ENCODE results near the gene SS18. TPM values are rescaled to one million over a fixed set of nuclear protein-coding genes. Genes with fewer than 3 reads are reported as not detected.
A peak's percentile ranks its signal among the peaks of the same experiment; 100 is the strongest.

SS18 gene
- total RNA-seq, 6 donors from 2014 or later = 49.6 to 122 (median 91.8) TPM

DNA sequence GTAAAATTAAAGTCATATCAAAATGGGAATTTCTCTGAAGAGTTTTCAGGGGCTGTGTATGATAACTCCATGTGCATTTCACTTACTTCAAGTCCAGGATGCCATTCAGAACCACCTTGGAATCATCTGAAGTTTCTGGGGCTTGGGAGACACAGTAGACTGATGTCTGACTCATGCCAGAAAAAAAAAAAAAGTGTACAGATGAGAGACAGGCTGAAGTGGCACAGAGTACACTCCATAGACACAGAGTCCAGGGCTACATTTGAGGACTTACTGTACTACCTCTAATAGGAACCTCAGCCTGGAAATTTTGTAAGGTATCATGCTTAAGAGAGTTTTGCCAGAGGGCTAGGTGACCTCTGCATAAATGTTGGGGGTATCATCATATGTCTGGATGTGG, 92.0 kb downstream of the SS18 start:
- Histone ChIP-seq H3K4me3 (no peak overlapping the region), H3K27ac (no peak overlapping the region), H3K4me1 (no peaks in the 10 kb centered on the region), H3K27me3 (no peaks in the 10 kb centered on the region), H3K9me3 (no peaks in the 10 kb centered on the region), H3K36me3 (no peaks in the 10 kb centered on the region)
- no peak for ATAC-seq (ENCODE audit: low FRiP score in 2 of 2)
- no peak for DNase-seq
- no peak for TF ChIP-seq POLR2AphosphoS5 (IDR thresholded peaks at IDR 0.05)
- no peak for TF ChIP-seq POLR2A (IDR thresholded peaks at IDR 0.05)

DNA sequence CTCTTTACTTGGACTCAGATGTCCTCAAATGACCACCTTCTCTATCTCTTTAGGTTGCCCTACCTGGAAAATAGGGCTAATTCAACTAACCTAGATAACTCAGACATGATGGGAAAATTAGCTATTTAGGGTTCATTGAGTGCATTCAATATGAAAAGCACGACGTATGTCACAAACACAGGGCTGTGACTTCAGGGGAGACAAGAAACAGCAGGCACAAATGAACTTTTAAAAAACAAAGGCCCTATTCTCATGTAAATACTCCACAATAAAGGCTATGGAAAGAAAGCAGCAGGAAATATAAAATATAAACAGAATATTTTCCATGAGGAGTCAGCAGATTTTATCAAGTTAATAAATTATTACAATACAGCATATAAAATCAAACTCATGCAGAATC, 97.8 kb downstream of the SS18 start:
- 80 to 87% methylated on average over 2 of the region's 2 CpGs for WGBS, 2 donors
- H3K27me3 ChIP-seq = no peaks in the 10 kb centered on the region
- H3K27ac ChIP-seq = no peak overlapping the region
- DNase-seq (no peak), ATAC-seq (ENCODE audit: low FRiP score in 2 of 2) (no peak)
- H3K9me3 ChIP-seq = no peaks in the 10 kb centered on the region
- H3K36me3 ChIP-seq = no peaks in the 10 kb centered on the region
- no peak overlapping the region for H3K4me3 ChIP-seq
- no peaks in the 10 kb centered on the region for H3K4me1 ChIP-seq
- TF ChIP-seq EP300 (IDR thresholded peaks at IDR 0.05) = no peak
- TF ChIP-seq POLR2AphosphoS5 (IDR thresholded peaks at IDR 0.05) = no peak
- TF ChIP-seq, protein P1, sequence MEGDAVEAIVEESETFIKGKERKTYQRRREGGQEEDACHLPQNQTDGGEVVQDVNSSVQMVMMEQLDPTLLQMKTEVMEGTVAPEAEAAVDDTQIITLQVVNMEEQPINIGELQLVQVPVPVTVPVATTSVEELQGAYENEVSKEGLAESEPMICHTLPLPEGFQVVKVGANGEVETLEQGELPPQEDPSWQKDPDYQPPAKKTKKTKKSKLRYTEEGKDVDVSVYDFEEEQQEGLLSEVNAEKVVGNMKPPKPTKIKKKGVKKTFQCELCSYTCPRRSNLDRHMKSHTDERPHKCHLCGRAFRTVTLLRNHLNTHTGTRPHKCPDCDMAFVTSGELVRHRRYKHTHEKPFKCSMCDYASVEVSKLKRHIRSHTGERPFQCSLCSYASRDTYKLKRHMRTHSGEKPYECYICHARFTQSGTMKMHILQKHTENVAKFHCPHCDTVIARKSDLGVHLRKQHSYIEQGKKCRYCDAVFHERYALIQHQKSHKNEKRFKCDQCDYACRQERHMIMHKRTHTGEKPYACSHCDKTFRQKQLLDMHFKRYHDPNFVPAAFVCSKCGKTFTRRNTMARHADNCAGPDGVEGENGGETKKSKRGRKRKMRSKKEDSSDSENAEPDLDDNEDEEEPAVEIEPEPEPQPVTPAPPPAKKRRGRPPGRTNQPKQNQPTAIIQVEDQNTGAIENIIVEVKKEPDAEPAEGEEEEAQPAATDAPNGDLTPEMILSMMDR (IDR thresholded peaks at IDR 0.05) = no peak
- no peak for TF ChIP-seq POLR2A (IDR thresholded peaks at IDR 0.05)

DNA sequence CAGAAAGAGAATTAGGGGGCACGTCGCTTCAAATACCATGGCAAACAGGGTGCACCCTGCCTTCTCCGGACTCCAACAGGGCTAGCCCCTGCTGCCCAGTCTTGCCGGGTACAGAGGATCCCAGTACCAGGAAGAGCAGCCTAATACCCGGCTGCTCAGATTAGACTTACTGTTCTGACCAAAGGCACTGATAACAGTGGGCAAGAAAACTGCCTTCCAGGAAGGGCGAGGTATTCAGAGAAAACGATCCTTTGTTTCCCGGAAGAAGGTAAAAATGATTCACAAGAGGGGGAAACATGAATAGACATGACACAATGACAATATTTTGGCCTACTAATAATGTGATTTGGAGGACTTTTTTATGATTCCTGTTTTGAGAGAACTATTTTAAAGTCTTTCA, 99.9 kb downstream of the SS18 start:
- H3K27me3 ChIP-seq = no peaks in the 10 kb centered on the region
- H3K4me3 ChIP-seq = no peak overlapping the region
- 76 to 81% methylated on average over 8 of the region's 8 CpGs for WGBS, 2 donors
- H3K27ac ChIP-seq = peak overlapping the region in 1 of 4 donors; percentile 8
- ATAC-seq (ENCODE audit: low FRiP score in 2 of 2) (no peak), DNase-seq (no peak)
- TF ChIP-seq POLR2AphosphoS5 (IDR thresholded peaks at IDR 0.05) = no peak
- H3K9me3 ChIP-seq = no peaks in the 10 kb centered on the region
- H3K36me3 ChIP-seq = no peaks in the 10 kb centered on the region
- H3K4me1 ChIP-seq = no peaks in the 10 kb centered on the region

DNA sequence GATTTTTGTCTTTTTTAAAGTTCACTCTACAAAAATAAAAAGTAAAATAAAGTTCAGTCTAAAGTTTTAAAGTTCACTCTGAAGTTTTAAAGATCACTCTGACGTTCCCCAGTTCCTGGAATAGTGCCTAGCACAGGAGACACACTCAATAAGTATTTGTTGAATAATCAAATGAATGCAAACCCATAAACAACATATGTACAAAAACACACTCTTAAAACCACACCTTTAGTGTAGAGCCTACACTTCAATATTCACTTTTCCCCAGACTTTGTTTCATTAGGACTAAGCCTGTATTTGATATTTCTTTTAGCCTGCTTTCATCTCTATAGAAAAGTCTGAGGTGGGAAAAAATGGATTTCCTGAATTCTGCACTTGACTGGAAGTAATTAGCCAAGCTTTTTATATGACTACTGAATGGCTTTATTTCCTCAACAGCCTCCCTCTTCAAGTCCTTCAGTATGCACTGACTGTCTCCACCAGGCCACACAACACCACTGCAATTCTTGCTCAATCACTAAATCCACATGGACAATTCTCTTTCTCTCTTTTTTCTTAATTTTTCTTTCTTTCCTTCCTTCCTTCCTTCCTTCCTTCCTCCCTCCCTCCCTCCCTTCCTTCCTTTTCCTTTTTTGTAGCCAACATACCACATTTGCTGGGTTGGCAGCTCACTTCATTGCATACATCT, 104.6 kb downstream of the SS18 start:
- Histone ChIP-seq H3K4me3 (no peak overlapping the region), H3K9me3 (no peaks in the 10 kb centered on the region), H3K27ac (no peak overlapping the region), H3K4me1 (no peaks in the 10 kb centered on the region), H3K27me3 (no peaks in the 10 kb centered on the region), H3K36me3 (no peaks in the 10 kb centered on the region)
- DNase-seq = no peak
- 37 to 57% methylated on average over 1 of the region's 1 CpG for WGBS, 2 donors
- ATAC-seq (ENCODE audit: low FRiP score in 2 of 2) = no peak
- TF ChIP-seq POLR2AphosphoS5 (IDR thresholded peaks at IDR 0.05) (no peak), EP300 (IDR thresholded peaks at IDR 0.05) (no peak), POLR2A (IDR thresholded peaks at IDR 0.05) (no peak)
- TF ChIP-seq, protein P1 (IDR thresholded peaks at IDR 0.05) = no peak

DNA sequence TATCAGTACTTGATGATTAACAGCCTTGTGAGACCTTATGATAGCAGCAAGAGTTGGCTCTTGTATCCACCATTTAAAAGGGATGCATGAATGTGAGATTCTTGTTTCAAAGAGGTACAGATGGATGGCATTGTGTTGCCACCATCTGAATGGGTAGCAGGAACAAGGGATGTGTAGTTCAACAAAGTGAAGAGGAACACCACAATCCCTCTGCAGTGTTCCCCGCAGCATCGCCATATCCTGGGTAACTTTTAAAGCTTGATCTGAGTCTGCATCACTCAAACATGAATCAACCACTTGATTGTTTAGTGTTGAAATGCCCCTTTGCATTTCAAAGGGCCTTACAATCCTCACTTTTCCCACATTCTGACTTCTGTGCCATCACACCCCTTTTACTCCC, 106.7 kb downstream of the SS18 start:
- WGBS, 2 donors = 96 to 98% methylated on average over 2 of the region's 2 CpGs
- TF ChIP-seq POLR2AphosphoS5 (IDR thresholded peaks at IDR 0.05) (no peak), POLR2A (IDR thresholded peaks at IDR 0.05) (no peak), EP300 (IDR thresholded peaks at IDR 0.05) (no peak)
- TF ChIP-seq, protein P1 (IDR thresholded peaks at IDR 0.05) = no peak

DNA sequence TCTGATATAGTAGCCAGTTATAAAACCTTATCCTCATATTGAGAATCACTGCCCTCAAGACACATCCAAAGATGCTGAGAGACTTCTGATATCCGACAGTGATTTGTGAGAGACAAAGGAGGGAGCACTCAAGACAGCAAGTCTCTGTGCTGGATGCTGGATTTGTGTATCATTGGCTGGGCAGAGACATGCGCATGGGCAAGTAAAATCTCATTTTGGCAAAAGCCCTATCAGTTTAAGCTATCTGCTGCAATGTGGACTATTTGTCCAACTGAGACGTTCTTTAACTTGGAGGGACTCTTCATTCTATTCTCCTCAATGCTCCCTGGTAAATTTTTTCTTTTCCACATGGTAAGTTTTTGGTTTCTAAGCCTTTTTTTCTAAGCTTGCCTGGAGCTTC, 107.5 kb downstream of the SS18 start:
- Histone ChIP-seq H3K27me3 (no peaks in the 10 kb centered on the region), H3K27ac (no peak overlapping the region), H3K4me1 (no peaks in the 10 kb centered on the region), H3K9me3 (no peaks in the 10 kb centered on the region), H3K36me3 (no peaks in the 10 kb centered on the region), H3K4me3 (no peak overlapping the region)
- 92 to 94% methylated on average over 3 of the region's 3 CpGs for WGBS, 2 donors
- ATAC-seq (ENCODE audit: low FRiP score in 2 of 2) (no peak), DNase-seq (no peak)
- TF ChIP-seq, protein P1 (IDR thresholded peaks at IDR 0.05) = no peak
- TF ChIP-seq POLR2A (IDR thresholded peaks at IDR 0.05) = no peak
- no peak for TF ChIP-seq EP300 (IDR thresholded peaks at IDR 0.05)
- no peak for TF ChIP-seq POLR2AphosphoS5 (IDR thresholded peaks at IDR 0.05)

More for the DNA sequence above, 106.7 kb downstream of the SS18 start:
- H3K4me1 ChIP-seq = no peaks in the 10 kb centered on the region
- no peak overlapping the region for H3K4me3 ChIP-seq
- H3K36me3 ChIP-seq = no peaks in the 10 kb centered on the region
- DNase-seq (no peak), ATAC-seq (ENCODE audit: low FRiP score in 2 of 2) (no peak)
- no peaks in the 10 kb centered on the region for H3K27me3 ChIP-seq
- no peak overlapping the region for H3K27ac ChIP-seq
- no peaks in the 10 kb centered on the region for H3K9me3 ChIP-seq
